Fibroblast of the aortic adventitia (primary cell): ENCODE data around the gene ARID1B. TPM values are rescaled to one million over a fixed set of nuclear protein-coding genes. Genes with fewer than 3 reads are reported as not detected.

Experiments used
- DNase-seq: peaks from one replicate; pipeline ENCODE4 v3.0.0-alpha.2; 2010; ENCODE audit warnings: low read depth
- H3K4me3 ChIP-seq: 2 replicates; pipeline ENCODE4 v1.5.1; 2011; ENCODE audit warnings: low read depth, mild to moderate bottlenecking, control low read depth, low read length, moderate library complexity
- CTCF ChIP-seq: IDR thresholded peaks from 2 replicates; pipeline ENCODE4 v1.5.1; 2011; ENCODE audit warnings: mild to moderate bottlenecking, low read length, control low read depth, inconsistent platforms; ENCODE audit not compliant: insufficient read depth
- total RNA-seq: library from RNA; depleted of rRNA; stranded (reverse); fragments of >200 nt; gene quantifications from 2 replicates; pipeline ENCODE4 v1.2.3, GENCODE V29; 2012; ENCODE audit warnings: low replicate concordance

The ARID1B gene
- total RNA-seq, 1 donor, result 55.9 TPM

GRCh38 chr6:156848533-156848932 is 71.4 kb downstream of the ARID1B start:
- peak; percentile 61 for DNase-seq
- TF ChIP-seq CTCF, result no peak
- H3K4me3 ChIP-seq, result no peak overlapping the region

DNA sequence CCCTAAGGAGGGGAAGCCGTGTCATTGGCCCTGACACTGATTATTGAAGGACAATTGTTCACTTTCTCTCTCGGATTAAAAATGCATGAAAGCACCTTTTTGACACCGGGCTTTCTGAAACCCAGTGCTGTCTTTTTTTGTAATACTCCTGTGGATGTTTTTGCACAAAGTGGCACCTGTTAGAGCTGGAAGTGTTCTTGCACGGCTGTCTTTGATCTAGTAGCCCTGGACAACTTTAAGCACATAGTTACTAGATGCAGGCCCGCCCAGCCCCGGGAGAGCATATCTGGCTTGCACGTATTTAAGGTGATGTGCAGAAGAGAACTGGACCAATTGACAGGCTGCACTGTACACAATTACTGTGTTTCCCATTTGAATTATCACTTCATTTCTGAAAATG is 72.6 kb downstream of the ARID1B start:
- TF ChIP-seq CTCF, result no peak
- H3K4me3 ChIP-seq, result no peak overlapping the region
- no peak for DNase-seq

DNA sequence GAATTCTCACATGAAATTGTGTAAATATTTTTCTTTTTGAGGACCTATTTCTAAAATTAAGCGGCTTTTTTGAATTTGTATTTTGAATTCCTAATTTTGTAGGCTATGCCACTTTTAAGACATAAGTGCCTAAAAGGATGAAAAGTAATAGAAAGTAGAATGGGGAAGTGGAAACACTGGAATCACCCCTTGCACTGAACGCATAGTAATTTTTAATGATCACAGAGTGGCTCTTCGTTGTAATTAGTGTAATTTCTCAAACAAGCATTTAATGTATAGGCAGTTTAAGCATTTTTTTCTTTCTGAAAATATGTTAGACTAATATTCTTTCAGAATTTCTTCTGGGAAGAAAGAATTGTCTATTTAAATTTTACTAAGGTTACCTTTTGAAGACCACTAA is 73.2 kb downstream of the ARID1B start:
- DNase-seq, result no peak
- H3K4me3 ChIP-seq, result no peak overlapping the region
- TF ChIP-seq CTCF, result no peak

GRCh38 chr6:156851454-156851921 is 74.3 kb downstream of the ARID1B start:
- no peak overlapping the region for H3K4me3 ChIP-seq
- TF ChIP-seq CTCF, result no peak
- DNase-seq, result no peak

DNA sequence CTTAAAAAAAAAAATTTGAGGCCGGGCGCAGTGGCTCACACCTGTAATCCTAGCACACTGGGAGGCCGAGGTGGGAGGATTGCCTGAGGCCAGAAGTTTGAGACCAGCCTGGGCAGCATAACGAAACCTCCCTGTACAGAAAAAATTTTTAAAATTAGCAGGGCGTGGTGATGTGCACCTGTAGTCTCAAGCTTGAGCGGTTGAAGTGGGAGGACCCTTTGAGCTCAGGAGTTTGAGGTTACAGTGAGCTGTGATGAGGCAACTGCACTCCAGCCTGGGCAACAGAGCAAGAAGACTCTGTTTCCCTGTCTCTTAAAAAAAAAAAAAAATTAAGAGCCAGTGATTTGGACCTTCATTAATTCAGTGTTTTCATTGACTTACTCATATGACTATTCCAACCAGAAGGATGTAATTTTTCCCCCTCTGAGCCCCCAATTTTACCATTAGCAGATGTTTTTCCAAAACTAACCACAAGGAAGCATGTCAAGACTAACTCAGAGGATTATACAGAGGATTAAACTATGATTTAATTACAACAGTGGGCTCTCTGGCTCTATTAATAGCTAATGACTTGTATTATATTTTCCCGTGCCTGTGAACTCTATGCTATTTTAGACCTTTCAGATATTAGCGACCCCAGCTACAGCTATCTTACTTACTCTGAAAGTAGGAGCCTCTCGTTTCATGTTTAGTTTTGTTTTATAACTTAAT is 75.1 kb downstream of the ARID1B start:
- no peak for DNase-seq
- no peak overlapping the region for H3K4me3 ChIP-seq
- TF ChIP-seq CTCF, result no peak

DNA sequence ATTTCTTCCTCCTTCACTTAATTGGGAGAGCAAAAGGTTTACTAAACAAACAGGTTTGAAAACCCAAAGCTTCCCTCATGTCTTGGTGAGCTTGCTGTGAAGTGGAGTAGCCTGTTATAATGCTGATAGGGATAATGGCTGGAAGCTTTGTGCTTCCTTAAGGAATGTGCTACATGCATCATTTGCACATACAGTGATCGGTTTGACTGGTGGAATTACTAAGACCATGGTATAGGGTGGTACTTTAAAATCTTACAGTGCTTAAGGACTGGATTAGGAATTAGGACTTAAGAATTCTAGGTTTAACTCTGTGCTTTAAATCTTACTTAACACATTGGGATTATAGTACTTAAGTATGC is 75.7 kb downstream of the ARID1B start:
- DNase-seq, result no peak
- H3K4me3 ChIP-seq, result no peak overlapping the region
- no peak for TF ChIP-seq CTCF

DNA sequence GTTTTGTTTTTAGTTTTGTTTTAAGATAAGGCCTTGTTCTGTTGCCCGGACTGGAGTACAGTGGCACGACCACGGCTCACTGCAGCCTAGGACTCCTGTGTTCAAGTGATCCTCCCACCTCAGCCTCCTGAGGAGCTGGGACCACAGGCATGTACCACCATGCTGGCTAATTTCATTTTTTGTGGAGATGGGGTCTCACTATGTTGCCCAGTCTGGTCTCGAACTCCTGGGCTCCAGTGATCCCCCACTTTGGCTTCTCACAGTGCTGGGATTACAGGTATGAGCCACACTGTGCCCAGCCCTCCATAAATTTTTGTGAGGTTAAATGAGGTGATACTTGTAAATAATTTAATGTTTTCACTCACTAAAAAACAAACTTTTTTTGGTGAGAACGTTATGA is 76.6 kb downstream of the ARID1B start:
- no peak overlapping the region for H3K4me3 ChIP-seq
- DNase-seq, result no peak
- no peak for TF ChIP-seq CTCF
